Measurements from ENCODE around the gene HLA-DMA.

The HLA-DMA gene

GRCh38 chr6:32905078-32905477 is 47.8 kb downstream of the HLA-DMA start:
- TF ChIP-seq POLR2A (IDR thresholded peaks at IDR 0.05; ENCODE audit: low read length), result no peak
- no peak for TF ChIP-seq GATA1 (IDR thresholded peaks at IDR 0.05; ENCODE audit: low read depth, low read length)
- DNase-seq, result no peak

GRCh38 chr6:32903952-32904351 is 48.9 kb downstream of the HLA-DMA start:
- DNase-seq, result no peak
- no peak for TF ChIP-seq POLR2A (IDR thresholded peaks at IDR 0.05; ENCODE audit: low read length)
